ENCODE results near the gene GPR55. TPM values are rescaled to one million over a fixed set of nuclear protein-coding genes. Genes with fewer than 3 reads are reported as not detected.
A peak's percentile ranks its signal among the peaks of the same experiment; 100 is the strongest.

The GPR55 gene
- total RNA-seq, 6 experiments from 2014 or later: 0.06 to 0.12 (median 0.07) TPM; not detected in 3

DNA sequence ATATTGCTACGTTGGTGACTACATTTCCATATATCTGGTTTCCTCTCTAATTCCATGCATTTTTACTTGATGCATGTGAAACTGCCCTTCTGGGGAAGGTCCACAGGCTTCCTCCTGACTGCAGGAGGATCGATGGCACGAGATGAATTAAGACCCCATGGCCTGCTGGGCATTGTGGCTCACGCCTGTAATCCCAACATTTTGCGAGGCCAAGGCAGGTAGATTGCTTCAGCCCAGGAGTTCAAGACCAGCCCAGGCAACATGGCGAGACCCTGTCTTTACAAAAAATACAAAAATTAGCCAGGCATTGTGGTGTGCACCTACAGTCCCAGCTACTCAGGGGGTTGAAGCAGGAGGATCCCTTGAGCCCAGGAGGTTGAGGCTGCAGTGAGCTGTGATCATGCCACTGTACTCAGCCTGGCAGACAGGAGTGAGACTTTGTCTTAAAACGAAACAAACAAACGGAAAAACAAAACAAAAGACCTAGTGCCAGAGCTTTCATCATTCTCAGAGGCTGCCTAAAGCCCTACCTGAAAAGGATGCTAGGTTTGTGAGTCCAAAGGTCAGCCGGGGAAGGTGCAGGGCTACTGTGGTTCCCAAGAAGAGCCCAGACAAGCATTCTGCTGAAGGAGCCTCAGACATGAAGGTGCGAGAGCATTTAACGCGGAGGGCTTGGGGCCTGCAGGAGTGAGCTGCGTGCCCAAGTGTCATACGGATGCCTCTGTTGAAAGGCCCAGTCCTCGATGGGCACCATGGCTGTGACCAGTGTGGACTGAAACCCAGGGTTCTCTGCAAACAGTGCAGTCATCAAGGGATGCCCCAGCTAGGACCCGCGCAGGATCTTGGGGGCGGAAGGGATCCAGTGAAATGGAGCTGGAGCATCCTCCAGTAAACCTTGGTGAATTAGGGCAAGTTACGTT lies 21.6 kb downstream of the GPR55 start:
- intact Hi-C loops (cut with DNase I): loop anchor here in 1 of 2 donors (5.0 kb wide), 1 partner anchor 84 kb away; no protein-coding TSS in a partner anchor
- 60% methylated on average over 12 of the region's 19 CpGs for WGBS (ENCODE audit: insufficient coverage, low coverage, low lambda C conversion rate, missing lambda C conversion rate)

DNA sequence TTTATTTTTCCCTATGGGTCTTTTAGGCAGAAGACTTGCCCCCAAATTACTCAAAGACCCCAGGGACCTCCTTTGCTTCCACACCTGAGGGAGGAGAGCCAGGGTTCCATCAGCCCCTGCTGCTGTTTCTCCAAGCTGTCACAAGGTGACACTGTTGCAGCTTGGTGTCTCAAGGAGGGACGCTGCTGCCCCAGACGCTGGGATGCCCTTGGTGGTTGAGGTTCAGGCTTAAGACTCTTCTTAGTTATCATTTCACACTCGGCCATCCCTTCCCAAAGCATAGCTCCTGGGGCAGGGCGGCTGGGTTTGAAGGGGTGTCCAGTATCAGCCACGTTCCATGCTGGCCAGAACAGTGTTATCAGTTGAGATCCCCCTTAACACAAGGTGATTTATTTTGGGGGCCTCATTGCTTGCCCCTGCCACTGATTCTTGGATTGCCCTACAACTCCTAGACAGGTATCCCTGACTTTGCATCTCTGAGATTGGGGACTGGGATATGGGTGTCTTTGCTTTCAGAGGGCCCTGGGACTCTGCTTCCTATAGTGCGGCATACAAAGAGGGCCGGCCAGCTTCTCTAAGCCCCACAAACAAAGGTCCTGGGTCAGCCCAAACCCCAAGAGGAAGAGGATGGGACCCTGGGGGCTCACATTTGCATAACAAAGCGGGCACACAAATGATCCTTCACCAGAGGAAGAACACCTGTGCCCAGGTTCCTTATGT lies 22.7 kb downstream of the GPR55 start:
- Histone ChIP-seq H3K27ac (no peak overlapping the region), H3K4me3 (no peak overlapping the region), H3K36me3 (no peaks in the 10 kb centered on the region), H3K9me3 (no peaks in the 10 kb centered on the region), H3K4me1 (no peaks in the 10 kb centered on the region), H3K27me3 (no peaks in the 10 kb centered on the region)
- ATAC-seq (peak; percentile 53 to 76 (median 69)), DNase-seq (peak in 2 of 3 donors; percentile 39 to 54)
- intact Hi-C loops (cut with DNase I): loop anchor here in 1 of 2 donors (5.0 kb wide), 1 partner anchor 85 kb away; no protein-coding TSS in a partner anchor
- no peak for TF ChIP-seq POLR2A (IDR thresholded peaks at IDR 0.05)
- TF ChIP-seq, protein P1, sequence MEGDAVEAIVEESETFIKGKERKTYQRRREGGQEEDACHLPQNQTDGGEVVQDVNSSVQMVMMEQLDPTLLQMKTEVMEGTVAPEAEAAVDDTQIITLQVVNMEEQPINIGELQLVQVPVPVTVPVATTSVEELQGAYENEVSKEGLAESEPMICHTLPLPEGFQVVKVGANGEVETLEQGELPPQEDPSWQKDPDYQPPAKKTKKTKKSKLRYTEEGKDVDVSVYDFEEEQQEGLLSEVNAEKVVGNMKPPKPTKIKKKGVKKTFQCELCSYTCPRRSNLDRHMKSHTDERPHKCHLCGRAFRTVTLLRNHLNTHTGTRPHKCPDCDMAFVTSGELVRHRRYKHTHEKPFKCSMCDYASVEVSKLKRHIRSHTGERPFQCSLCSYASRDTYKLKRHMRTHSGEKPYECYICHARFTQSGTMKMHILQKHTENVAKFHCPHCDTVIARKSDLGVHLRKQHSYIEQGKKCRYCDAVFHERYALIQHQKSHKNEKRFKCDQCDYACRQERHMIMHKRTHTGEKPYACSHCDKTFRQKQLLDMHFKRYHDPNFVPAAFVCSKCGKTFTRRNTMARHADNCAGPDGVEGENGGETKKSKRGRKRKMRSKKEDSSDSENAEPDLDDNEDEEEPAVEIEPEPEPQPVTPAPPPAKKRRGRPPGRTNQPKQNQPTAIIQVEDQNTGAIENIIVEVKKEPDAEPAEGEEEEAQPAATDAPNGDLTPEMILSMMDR (IDR thresholded peaks at IDR 0.05): peak; percentile 41 to 61 (median 52)
- WGBS (ENCODE audit: insufficient coverage, low coverage, low lambda C conversion rate, missing lambda C conversion rate): 25% methylated on average over 7 of the region's 8 CpGs

More for the DNA sequence above, 21.6 kb downstream of the GPR55 start:
- H3K27me3 ChIP-seq: no peaks in the 10 kb centered on the region
- DNase-seq (peak in 2 of 3 donors; percentile 19 to 22), ATAC-seq (no peak)
- no peak overlapping the region for H3K27ac ChIP-seq
- H3K4me3 ChIP-seq: no peak overlapping the region
- H3K4me1 ChIP-seq: no peaks in the 10 kb centered on the region
- TF ChIP-seq, protein P1 (IDR thresholded peaks at IDR 0.05): no peak
- no peak for TF ChIP-seq POLR2A (IDR thresholded peaks at IDR 0.05)
- H3K36me3 ChIP-seq: no peaks in the 10 kb centered on the region
- no peaks in the 10 kb centered on the region for H3K9me3 ChIP-seq

DNA sequence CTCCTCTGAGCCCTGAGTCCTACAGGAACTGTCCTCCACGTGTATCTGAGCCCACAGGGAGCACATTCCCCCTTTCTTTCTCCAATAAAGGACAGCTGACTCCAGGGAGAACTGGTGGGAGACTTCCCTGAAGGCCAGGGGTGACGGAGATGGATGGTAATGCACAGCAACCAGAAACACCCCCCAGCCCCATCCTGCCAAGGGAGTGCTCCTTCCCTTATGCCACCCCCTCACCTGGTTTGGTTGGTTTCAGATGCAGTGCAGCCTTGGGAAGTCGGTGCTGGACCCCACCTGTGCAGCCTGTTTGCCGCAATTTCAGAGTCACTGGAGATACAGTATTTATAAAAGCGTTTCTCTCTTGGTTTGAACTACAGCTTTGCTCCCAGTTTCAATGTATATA lies 24.0 kb downstream of the GPR55 start:
- intact Hi-C loops (cut with DNase I): loop anchor here in 1 of 2 donors (5.0 kb wide), 1 partner anchor 86 kb away; no protein-coding TSS in a partner anchor
- 50% methylated on average over 4 of the region's 5 CpGs for WGBS (ENCODE audit: insufficient coverage, low coverage, low lambda C conversion rate, missing lambda C conversion rate)

DNA sequence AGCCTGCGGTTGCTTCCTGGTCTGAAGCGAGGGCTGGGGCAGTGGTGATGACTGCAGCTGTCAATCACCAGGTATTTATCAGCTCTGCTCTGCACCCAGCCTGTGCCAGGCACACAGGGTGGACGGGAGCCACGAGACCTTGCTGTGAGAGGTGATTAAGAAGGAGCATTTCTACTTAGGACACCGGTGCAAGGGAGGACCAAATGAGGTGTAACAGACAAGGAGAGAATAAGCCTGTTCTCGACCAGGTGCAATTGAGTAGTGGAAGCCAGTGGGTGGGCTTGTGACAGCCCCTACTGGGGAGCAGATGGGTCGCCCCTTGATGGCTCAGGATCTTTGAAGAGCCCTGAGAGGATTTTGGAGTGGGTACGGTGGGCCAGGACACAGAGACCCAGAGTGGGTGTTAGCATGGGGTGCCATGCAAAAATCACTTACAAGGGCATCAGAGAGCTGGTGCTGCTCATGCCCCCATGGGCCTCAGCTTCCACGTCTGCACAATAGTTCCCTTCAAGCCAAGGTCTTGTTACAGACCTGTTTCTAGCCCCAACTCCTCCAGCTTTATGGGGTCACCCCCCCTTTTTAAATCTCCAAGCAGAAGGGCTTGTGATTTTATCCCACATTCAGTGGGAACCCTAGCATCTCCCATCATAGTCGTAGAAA lies 24.6 kb downstream of the GPR55 start:
- 49% methylated on average over 4 of the region's 10 CpGs for WGBS (ENCODE audit: insufficient coverage, low coverage, low lambda C conversion rate, missing lambda C conversion rate)
- intact Hi-C loops (cut with DNase I): loop anchor here in 1 of 2 donors (5.0 kb wide), 1 partner anchor 87 kb away; no protein-coding TSS in a partner anchor
- H3K36me3 ChIP-seq: no peaks in the 10 kb centered on the region
- H3K27ac ChIP-seq: no peak overlapping the region
- H3K27me3 ChIP-seq: no peaks in the 10 kb centered on the region
- DNase-seq (peak in 2 of 3 donors; percentile 16 to 38), ATAC-seq (no peak)
- no peaks in the 10 kb centered on the region for H3K9me3 ChIP-seq
- no peaks in the 10 kb centered on the region for H3K4me1 ChIP-seq
- TF ChIP-seq, protein P1 (IDR thresholded peaks at IDR 0.05): no peak
- TF ChIP-seq POLR2A (IDR thresholded peaks at IDR 0.05): no peak
- no peak overlapping the region for H3K4me3 ChIP-seq

More for the DNA sequence above, 24.0 kb downstream of the GPR55 start:
- no peaks in the 10 kb centered on the region for H3K9me3 ChIP-seq
- H3K36me3 ChIP-seq: no peaks in the 10 kb centered on the region
- no peaks in the 10 kb centered on the region for H3K27me3 ChIP-seq
- no peaks in the 10 kb centered on the region for H3K4me1 ChIP-seq
- TF ChIP-seq, protein P1 (IDR thresholded peaks at IDR 0.05): no peak
- DNase-seq (peak in 2 of 3 donors; percentile 6 to 26), ATAC-seq (no peak)
- H3K4me3 ChIP-seq: no peak overlapping the region
- no peak overlapping the region for H3K27ac ChIP-seq
